Neural progenitor cell (in vitro differentiated cells): ENCODE results near the gene FANCM. TPM values are rescaled to one million over a fixed set of nuclear protein-coding genes. Genes with fewer than 3 reads are reported as not detected.

Experiments
- DNase-seq: peaks from one replicate; pipeline ENCODE4 v3.0.0-alpha.2; 2016; ENCODE audit warnings: low spot score
- H2AFZ ChIP-seq: fragments of 200-600 bp; sonication (generic); replicated peaks from 2 replicates; pipeline ENCODE4 v1.6.1; 2016; ENCODE audit warnings: antibody characterized with exemption
- H3F3A ChIP-seq: fragments of 200-600 bp; sonication (generic); 2 replicates; pipeline ENCODE4 v1.6.1; 2016; ENCODE audit warnings: antibody characterized with exemption, low read depth
- H3K27ac ChIP-seq: fragments of 200-600 bp; sonication (generic); 2 replicates; pipeline ENCODE4 v1.5.1; 2016; ENCODE audit warnings: mild to moderate bottlenecking
- H3K27me3 ChIP-seq: fragments of 200-600 bp; sonication (generic); 2 replicates; pipeline ENCODE4 v1.6.1; 2016; ENCODE audit warnings: mild to moderate bottlenecking, moderate library complexity
- H3K36me3 ChIP-seq: fragments of 200-600 bp; sonication (generic); 2 replicates; pipeline ENCODE4 v1.5.1; 2016
- H3K4me1 ChIP-seq: fragments of 200-600 bp; sonication (generic); 2 replicates; pipeline ENCODE4 v1.6.1; 2016; ENCODE audit warnings: mixed run types
- H3K4me2 ChIP-seq: fragments of 200-600 bp; sonication (generic); 2 replicates; pipeline ENCODE4 v1.6.1; 2016
- H3K4me3 ChIP-seq: fragments of 200-600 bp; sonication (generic); 2 replicates; pipeline ENCODE4 v1.5.1; 2016
- H3K79me2 ChIP-seq: fragments of 200-600 bp; sonication (generic); 2 replicates; pipeline ENCODE4 v1.6.1; 2016; ENCODE audit warnings: low read depth
- H3K9ac ChIP-seq: fragments of 200-600 bp; sonication (generic); 2 replicates; pipeline ENCODE4 v1.6.1; 2016
- H3K9me3 ChIP-seq: fragments of 200-600 bp; sonication (generic); 2 replicates; pipeline ENCODE4 v1.5.1; 2016; ENCODE audit warnings: low read depth
- H4K20me1 ChIP-seq: fragments of 200-600 bp; sonication (generic); 2 replicates; pipeline ENCODE4 v1.6.1; 2016; ENCODE audit warnings: low read depth
- H3K27ac Mint-ChIP-seq: 3 replicates; pipeline ENCODE4 v1.8.0; 2021; ENCODE audit warnings: mixed read lengths
- H3K27me3 Mint-ChIP-seq: 2 replicates; pipeline ENCODE4 v1.8.0; 2022; ENCODE audit warnings: low read depth, mild to moderate bottlenecking, inconsistent platforms, moderate library complexity, mixed read lengths; ENCODE audit not compliant: insufficient read depth
- H3K36me3 Mint-ChIP-seq: 3 replicates; pipeline ENCODE4 v1.8.0; 2021; ENCODE audit warnings: mixed read lengths
- H3K4me1 Mint-ChIP-seq: 3 replicates; pipeline ENCODE4 v1.8.0; 2021; ENCODE audit warnings: mixed read lengths
- H3K4me3 Mint-ChIP-seq: 3 replicates; pipeline ENCODE4 v1.8.0; 2021; ENCODE audit warnings: mild to moderate bottlenecking, moderate library complexity, mixed read lengths
- H3K9me3 Mint-ChIP-seq: 3 replicates; pipeline ENCODE4 v1.8.0; 2020; ENCODE audit warnings: mixed read lengths
- CTCF ChIP-seq: fragments of 200-600 bp; sonication (generic); IDR thresholded peaks from 2 replicates; pipeline ENCODE4 v1.5.1; 2017; ENCODE audit warnings: antibody characterized with exemption, mild to moderate bottlenecking
- EZH2 ChIP-seq: fragments of 200-600 bp; sonication (generic); IDR thresholded peaks from 2 replicates; pipeline ENCODE4 v1.6.1; 2017; ENCODE audit warnings: antibody characterized with exemption, mild to moderate bottlenecking, moderate library complexity
- EZH2phosphoT487 ChIP-seq: fragments of 200-600 bp; sonication (generic); IDR thresholded peaks from 2 replicates; pipeline ENCODE4 v1.6.1; 2017; ENCODE audit warnings: antibody characterized with exemption
- total RNA-seq: library from RNA; depleted of rRNA; stranded (reverse); fragments of >200 nt; gene quantifications from 2 replicates; pipeline ENCODE4 v1.2.3, GENCODE V29; 2015; ENCODE audit warnings: low replicate concordance

The FANCM gene, protein sequence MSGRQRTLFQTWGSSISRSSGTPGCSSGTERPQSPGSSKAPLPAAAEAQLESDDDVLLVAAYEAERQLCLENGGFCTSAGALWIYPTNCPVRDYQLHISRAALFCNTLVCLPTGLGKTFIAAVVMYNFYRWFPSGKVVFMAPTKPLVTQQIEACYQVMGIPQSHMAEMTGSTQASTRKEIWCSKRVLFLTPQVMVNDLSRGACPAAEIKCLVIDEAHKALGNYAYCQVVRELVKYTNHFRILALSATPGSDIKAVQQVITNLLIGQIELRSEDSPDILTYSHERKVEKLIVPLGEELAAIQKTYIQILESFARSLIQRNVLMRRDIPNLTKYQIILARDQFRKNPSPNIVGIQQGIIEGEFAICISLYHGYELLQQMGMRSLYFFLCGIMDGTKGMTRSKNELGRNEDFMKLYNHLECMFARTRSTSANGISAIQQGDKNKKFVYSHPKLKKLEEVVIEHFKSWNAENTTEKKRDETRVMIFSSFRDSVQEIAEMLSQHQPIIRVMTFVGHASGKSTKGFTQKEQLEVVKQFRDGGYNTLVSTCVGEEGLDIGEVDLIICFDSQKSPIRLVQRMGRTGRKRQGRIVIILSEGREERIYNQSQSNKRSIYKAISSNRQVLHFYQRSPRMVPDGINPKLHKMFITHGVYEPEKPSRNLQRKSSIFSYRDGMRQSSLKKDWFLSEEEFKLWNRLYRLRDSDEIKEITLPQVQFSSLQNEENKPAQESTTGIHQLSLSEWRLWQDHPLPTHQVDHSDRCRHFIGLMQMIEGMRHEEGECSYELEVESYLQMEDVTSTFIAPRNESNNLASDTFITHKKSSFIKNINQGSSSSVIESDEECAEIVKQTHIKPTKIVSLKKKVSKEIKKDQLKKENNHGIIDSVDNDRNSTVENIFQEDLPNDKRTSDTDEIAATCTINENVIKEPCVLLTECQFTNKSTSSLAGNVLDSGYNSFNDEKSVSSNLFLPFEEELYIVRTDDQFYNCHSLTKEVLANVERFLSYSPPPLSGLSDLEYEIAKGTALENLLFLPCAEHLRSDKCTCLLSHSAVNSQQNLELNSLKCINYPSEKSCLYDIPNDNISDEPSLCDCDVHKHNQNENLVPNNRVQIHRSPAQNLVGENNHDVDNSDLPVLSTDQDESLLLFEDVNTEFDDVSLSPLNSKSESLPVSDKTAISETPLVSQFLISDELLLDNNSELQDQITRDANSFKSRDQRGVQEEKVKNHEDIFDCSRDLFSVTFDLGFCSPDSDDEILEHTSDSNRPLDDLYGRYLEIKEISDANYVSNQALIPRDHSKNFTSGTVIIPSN (N-terminal part only)
- total RNA-seq: 18.6 and 29.4 TPM in 2 replicates

GRCh38 chr14:45135659-45136395 is at the start of gene FANCM:
Gene FANCM (plus strand): TSS chr14:45135930. CDS start chr14:45136032, 102 bp downstream.
- Histone ChIP-seq H3K9me3 (no peaks in the 10 kb centered on the region), H4K20me1 (peaks cover 26% of the 10 kb centered on the region), H3K27ac (peak within 1 kb of the TSS; percentile 81), H3K9ac (peak within 1 kb of the TSS; percentile 69), H3K27me3 (no peaks in the 10 kb centered on the region), H3K36me3 (peaks cover 6% of the 10 kb centered on the region), H3K79me2 (peaks cover 83% of the 10 kb centered on the region), H3K4me1 (peaks cover 38% of the 10 kb centered on the region), H3K4me2 (peak within 1 kb of the TSS; percentile 97), H3K4me3 (peak within 1 kb of the TSS; percentile 94), H3F3A (peaks cover 15% of the 10 kb centered on the region), H2AFZ (peak within 1 kb of the TSS; percentile 91)
- TF ChIP-seq CTCF (no peak), EZH2phosphoT487 (no peak), EZH2 (no peak)
- peaks cover 24% of the 10 kb centered on the region for H3K4me1 Mint-ChIP-seq
- H3K27me3 Mint-ChIP-seq: no peaks in the 10 kb centered on the region
- H3K36me3 Mint-ChIP-seq: no peaks in the 10 kb centered on the region
- DNase-seq: peak; percentile 97
- H3K9me3 Mint-ChIP-seq: no peaks in the 10 kb centered on the region
- H3K27ac Mint-ChIP-seq: peak within 1 kb of the TSS; percentile 94
- H3K4me3 Mint-ChIP-seq: peak within 1 kb of the TSS; percentile 96

DNA sequence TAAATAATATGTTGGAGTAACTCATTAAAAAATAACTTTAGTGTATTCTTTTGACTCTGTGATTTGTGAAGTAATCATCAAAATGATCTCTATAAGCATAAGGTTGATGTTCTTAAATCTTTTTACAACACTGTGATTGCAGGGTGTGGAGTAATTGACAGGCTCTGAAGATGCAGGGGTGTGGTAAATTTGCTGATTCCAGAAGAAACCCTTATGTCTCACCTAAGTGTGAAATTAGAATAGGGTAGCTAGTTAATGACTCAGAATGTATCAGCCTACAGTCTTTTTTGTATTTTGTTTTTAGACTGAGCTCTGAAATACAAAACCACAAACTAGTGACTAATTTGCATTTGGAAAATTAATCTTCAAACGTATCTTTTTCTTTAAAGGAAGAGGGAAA is 45.9 kb upstream of the FANCM start:
- TF ChIP-seq EZH2phosphoT487 (no peak), CTCF (no peak), EZH2 (no peak)
- Histone ChIP-seq H3F3A (no peaks in the 10 kb centered on the region), H3K9ac (no peak overlapping the region), H3K36me3 (peaks cover 2% of the 10 kb centered on the region), H3K4me2 (no peak overlapping the region), H4K20me1 (peaks cover 95% of the 10 kb centered on the region), H2AFZ (no peak overlapping the region), H3K27me3 (no peaks in the 10 kb centered on the region), H3K4me1 (peaks cover 16% of the 10 kb centered on the region), H3K4me3 (no peak overlapping the region), H3K79me2 (peaks cover 100% of the 10 kb centered on the region), H3K27ac (no peak overlapping the region), H3K9me3 (no peaks in the 10 kb centered on the region)
- no peak for DNase-seq
- H3K36me3 Mint-ChIP-seq: peaks cover 37% of the 10 kb centered on the region
- no peak overlapping the region for H3K4me3 Mint-ChIP-seq
- no peaks in the 10 kb centered on the region for H3K9me3 Mint-ChIP-seq
- H3K4me1 Mint-ChIP-seq: peaks cover 17% of the 10 kb centered on the region
- H3K27ac Mint-ChIP-seq: no peak overlapping the region
- peaks cover 2% of the 10 kb centered on the region for H3K27me3 Mint-ChIP-seq

- Histone ChIP-seq H2AFZ (no peak overlapping the region), H4K20me1 (peaks cover 87% of the 10 kb centered on the region), H3K4me2 (no peak overlapping the region), H3K27me3 (no peaks in the 10 kb centered on the region), H3K4me3 (no peak overlapping the region), H3K79me2 (peaks cover 95% of the 10 kb centered on the region), H3K9me3 (no peaks in the 10 kb centered on the region), H3K27ac (no peak overlapping the region), H3K9ac (no peak overlapping the region), H3K36me3 (peaks cover 14% of the 10 kb centered on the region), H3K4me1 (no peaks in the 10 kb centered on the region), H3F3A (no peaks in the 10 kb centered on the region)
- no peak for TF ChIP-seq CTCF
- no peak for TF ChIP-seq EZH2
- no peak for TF ChIP-seq EZH2phosphoT487
- Mint-ChIP-seq H3K27ac (no peak overlapping the region), H3K4me1 (peaks cover 7% of the 10 kb centered on the region), H3K36me3 (peaks cover 47% of the 10 kb centered on the region), H3K4me3 (no peak overlapping the region), H3K27me3 (peaks cover 2% of the 10 kb centered on the region), H3K9me3 (no peaks in the 10 kb centered on the region)
- no peak for DNase-seq
Observed at GRCh38 chr14:45091710-45092109, 44.0 kb upstream of the FANCM start.
